HG02870 (cell line): ENCODE measurements around the gene PPP1R2.

ENCODE experiments used
- ATAC-seq: cut with Tn5 transposase; IDR thresholded peaks from one replicate; pipeline ENCODE4 v1.9.1; 2021; ENCODE audit warnings: mild to moderate bottlenecking, moderate library complexity; ENCODE audit not compliant: unreplicated experiment

Gene PPP1R2

GRCh38 chr3:195566797-195567196, 23.7 kb upstream of the PPP1R2 start:
- no peak for ATAC-seq

GRCh38 chr3:195565716-195566115, 22.6 kb upstream of the PPP1R2 start:
- no peak for ATAC-seq

GRCh38 chr3:195563317-195563716, 20.2 kb upstream of the PPP1R2 start:
- no peak for ATAC-seq

- no peak for ATAC-seq
These were observed 16.7 kb upstream of the PPP1R2 start for GRCh38 chr3:195559723-195560409.

- ATAC-seq, result no peak
These were observed 15.5 kb upstream of the PPP1R2 start for GRCh38 chr3:195558602-195559001.

GRCh38 chr3:195557322-195557721, 14.2 kb upstream of the PPP1R2 start:
- ATAC-seq, result no peak

- ATAC-seq, result no peak
These were observed 13.3 kb upstream of the PPP1R2 start for GRCh38 chr3:195556390-195556789.

- ATAC-seq, result no peak
These were observed 12.0 kb upstream of the PPP1R2 start for GRCh38 chr3:195555110-195555509.

- no peak for ATAC-seq
These were observed 11.3 kb upstream of the PPP1R2 start for GRCh38 chr3:195554458-195554857.

- no peak for ATAC-seq
These were observed 10.1 kb upstream of the PPP1R2 start for GRCh38 chr3:195553268-195553667.

GRCh38 chr3:195551381-195551978, 8.4 kb upstream of the PPP1R2 start:
- no peak for ATAC-seq

- ATAC-seq, result no peak
These were observed 7.6 kb upstream of the PPP1R2 start for GRCh38 chr3:195550723-195551122.

GRCh38 chr3:195549931-195550519, 6.9 kb upstream of the PPP1R2 start:
- ATAC-seq, result peak; percentile 53

- no peak for ATAC-seq
These were observed 5.9 kb upstream of the PPP1R2 start for GRCh38 chr3:195548987-195549386.

- no peak for ATAC-seq
These were observed 5.4 kb upstream of the PPP1R2 start for GRCh38 chr3:195548501-195548900.

- no peak for ATAC-seq
These were observed 4.9 kb upstream of the PPP1R2 start for GRCh38 chr3:195548006-195548405.

- no peak for ATAC-seq
These were observed 3.0 kb upstream of the PPP1R2 start for GRCh38 chr3:195546130-195546560.

- ATAC-seq, result no peak
These were observed 1.5 kb upstream of the PPP1R2 start for GRCh38 chr3:195544634-195545033.

- ATAC-seq, result no peak
These were observed 1.1 kb upstream of the PPP1R2 start for GRCh38 chr3:195544230-195544536.

GRCh38 chr3:195543500-195544229, 540 bp upstream of the PPP1R2 start:
- no peak for ATAC-seq

GRCh38 chr3:195542316-195542697, 818 bp downstream of the PPP1R2 start:
- no peak for ATAC-seq

GRCh38 chr3:195540511-195540910, 2.6 kb downstream of the PPP1R2 start:
- no peak for ATAC-seq
